ENCODE data around the gene ALG2. TPM values are rescaled to one million over a fixed set of nuclear protein-coding genes. Genes with fewer than 3 reads are reported as not detected.

ALG2 gene
- total and polyA plus RNA-seq, 4 donors: 20.6 to 43.6 (median 30.3) TPM

DNA sequence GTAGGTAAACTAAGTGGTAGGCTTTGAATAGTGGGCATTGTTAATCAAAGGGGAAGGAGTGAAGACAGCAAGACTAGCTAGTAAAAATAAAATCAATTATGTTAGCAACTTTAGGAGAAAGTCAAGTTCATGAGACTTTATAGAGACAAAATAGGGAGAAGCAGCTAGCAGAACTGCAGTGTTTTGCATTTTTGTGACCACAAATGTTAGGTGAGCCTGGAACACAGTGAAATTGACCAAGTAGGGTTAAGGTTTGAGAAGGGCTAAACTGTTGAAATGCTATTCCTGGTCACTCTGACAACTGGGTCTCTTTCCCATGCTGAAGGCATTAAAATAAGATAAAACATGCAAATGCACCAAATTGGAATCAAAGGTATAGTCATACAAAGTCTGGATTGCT lies 13.3 kb upstream of the ALG2 start:
- no peak overlapping the region for H3K27ac ChIP-seq (ENCODE audit: low read depth in 1 of 2, low read length in 2 of 2)
- peaks cover 1 to 38% (median 30%) of the 10 kb centered on the region in 4 donors for H3K36me3 ChIP-seq (ENCODE audit: control insufficient read depth in 4 of 4, insufficient read depth in 3 of 4, low read depth in 1 of 4, low read length in 3 of 4)
- no peaks in the 10 kb centered on the region for H3K9me3 ChIP-seq (ENCODE audit: control insufficient read depth in 4 of 4, low read length in 3 of 4)
- H3K4me3 ChIP-seq (ENCODE audit: low read depth in 1 of 3, low read length in 3 of 3): no peak overlapping the region
- DNase-seq (ENCODE audit: low spot score): no peak
- H3K9ac ChIP-seq (ENCODE audit: low read depth in 1 of 2, low read length in 2 of 2): no peak overlapping the region
- TF ChIP-seq SP1 (IDR thresholded peaks at IDR 0.05) (no peak), TAF1 (conservative IDR thresholded peaks at IDR 0.05) (no peak), HNF4G (IDR thresholded peaks at IDR 0.05) (no peak), RAD21 (IDR thresholded peaks at IDR 0.05) (no peak), NR2F2 (IDR thresholded peaks at IDR 0.05) (no peak), RXRA (IDR thresholded peaks at IDR 0.05) (no peak), EGR1 (IDR thresholded peaks at IDR 0.05; ENCODE audit: low read depth in 2 of 2) (no peak), YY1 (IDR thresholded peaks at IDR 0.05) (no peak), FOXA2 (IDR thresholded peaks at IDR 0.05) (no peak), FOXA1 (IDR thresholded peaks at IDR 0.05) (no peak)
- TF ChIP-seq, protein P1, sequence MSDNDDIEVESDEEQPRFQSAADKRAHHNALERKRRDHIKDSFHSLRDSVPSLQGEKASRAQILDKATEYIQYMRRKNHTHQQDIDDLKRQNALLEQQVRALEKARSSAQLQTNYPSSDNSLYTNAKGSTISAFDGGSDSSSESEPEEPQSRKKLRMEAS (IDR thresholded peaks at IDR 0.05): no peak
- TF ChIP-seq, protein P2, sequence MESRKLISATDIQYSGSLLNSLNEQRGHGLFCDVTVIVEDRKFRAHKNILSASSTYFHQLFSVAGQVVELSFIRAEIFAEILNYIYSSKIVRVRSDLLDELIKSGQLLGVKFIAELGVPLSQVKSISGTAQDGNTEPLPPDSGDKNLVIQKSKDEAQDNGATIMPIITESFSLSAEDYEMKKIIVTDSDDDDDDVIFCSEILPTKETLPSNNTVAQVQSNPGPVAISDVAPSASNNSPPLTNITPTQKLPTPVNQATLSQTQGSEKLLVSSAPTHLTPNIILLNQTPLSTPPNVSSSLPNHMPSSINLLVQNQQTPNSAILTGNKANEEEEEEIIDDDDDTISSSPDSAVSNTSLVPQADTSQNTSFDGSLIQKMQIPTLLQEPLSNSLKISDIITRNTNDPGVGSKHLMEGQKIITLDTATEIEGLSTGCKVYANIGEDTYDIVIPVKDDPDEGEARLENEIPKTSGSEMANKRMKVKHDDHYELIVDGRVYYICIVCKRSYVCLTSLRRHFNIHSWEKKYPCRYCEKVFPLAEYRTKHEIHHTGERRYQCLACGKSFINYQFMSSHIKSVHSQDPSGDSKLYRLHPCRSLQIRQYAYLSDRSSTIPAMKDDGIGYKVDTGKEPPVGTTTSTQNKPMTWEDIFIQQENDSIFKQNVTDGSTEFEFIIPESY (IDR thresholded peaks at IDR 0.05): no peak
- TF ChIP-seq, protein P3, sequence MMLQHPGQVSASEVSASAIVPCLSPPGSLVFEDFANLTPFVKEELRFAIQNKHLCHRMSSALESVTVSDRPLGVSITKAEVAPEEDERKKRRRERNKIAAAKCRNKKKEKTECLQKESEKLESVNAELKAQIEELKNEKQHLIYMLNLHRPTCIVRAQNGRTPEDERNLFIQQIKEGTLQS (IDR thresholded peaks at IDR 0.05): no peak
- no peaks in the 10 kb centered on the region for H3K27me3 ChIP-seq (ENCODE audit: control insufficient read depth in 4 of 4, insufficient read depth in 4 of 4, low read length in 3 of 4)
- peaks cover 0 to 5% (median 0%) of the 10 kb centered on the region in 4 donors for H3K4me1 ChIP-seq (ENCODE audit: control insufficient read depth in 4 of 4, insufficient read depth in 4 of 4, low read length in 3 of 4)

DNA sequence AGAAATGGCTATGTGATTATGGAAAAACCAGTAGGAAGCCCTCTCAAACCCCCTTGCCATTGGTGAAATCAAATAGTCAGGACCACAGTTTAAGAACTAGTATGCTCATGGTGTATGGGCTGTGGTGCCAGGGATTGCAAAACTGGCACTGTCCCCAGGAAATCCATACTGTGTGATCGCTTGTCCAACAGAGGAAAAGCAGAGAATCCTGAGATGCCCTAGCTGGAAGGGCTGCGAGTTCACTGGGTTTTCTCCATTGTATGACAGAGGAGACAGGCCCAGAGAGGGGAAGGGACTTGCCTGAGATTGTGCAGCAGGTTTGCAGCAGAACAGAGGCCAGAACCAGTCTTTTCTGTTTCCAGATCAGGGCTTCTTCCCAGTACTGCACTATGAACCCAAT lies 12.9 kb upstream of the ALG2 start:
- no peak for DNase-seq (ENCODE audit: low spot score)
- peaks cover 0 to 4% (median 0%) of the 10 kb centered on the region in 4 donors for H3K4me1 ChIP-seq (ENCODE audit: control insufficient read depth in 4 of 4, insufficient read depth in 4 of 4, low read length in 3 of 4)
- TF ChIP-seq, protein P1 (IDR thresholded peaks at IDR 0.05): no peak
- TF ChIP-seq, protein P4, sequence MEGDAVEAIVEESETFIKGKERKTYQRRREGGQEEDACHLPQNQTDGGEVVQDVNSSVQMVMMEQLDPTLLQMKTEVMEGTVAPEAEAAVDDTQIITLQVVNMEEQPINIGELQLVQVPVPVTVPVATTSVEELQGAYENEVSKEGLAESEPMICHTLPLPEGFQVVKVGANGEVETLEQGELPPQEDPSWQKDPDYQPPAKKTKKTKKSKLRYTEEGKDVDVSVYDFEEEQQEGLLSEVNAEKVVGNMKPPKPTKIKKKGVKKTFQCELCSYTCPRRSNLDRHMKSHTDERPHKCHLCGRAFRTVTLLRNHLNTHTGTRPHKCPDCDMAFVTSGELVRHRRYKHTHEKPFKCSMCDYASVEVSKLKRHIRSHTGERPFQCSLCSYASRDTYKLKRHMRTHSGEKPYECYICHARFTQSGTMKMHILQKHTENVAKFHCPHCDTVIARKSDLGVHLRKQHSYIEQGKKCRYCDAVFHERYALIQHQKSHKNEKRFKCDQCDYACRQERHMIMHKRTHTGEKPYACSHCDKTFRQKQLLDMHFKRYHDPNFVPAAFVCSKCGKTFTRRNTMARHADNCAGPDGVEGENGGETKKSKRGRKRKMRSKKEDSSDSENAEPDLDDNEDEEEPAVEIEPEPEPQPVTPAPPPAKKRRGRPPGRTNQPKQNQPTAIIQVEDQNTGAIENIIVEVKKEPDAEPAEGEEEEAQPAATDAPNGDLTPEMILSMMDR (IDR thresholded peaks at IDR 0.05; ENCODE audit: low read depth, low read length, missing input control): no peak
- TF ChIP-seq RXRA (IDR thresholded peaks at IDR 0.05) (no peak), SP1 (IDR thresholded peaks at IDR 0.05) (no peak), FOXA2 (IDR thresholded peaks at IDR 0.05) (no peak), TAF1 (conservative IDR thresholded peaks at IDR 0.05) (no peak)
- TF ChIP-seq, protein P5, sequence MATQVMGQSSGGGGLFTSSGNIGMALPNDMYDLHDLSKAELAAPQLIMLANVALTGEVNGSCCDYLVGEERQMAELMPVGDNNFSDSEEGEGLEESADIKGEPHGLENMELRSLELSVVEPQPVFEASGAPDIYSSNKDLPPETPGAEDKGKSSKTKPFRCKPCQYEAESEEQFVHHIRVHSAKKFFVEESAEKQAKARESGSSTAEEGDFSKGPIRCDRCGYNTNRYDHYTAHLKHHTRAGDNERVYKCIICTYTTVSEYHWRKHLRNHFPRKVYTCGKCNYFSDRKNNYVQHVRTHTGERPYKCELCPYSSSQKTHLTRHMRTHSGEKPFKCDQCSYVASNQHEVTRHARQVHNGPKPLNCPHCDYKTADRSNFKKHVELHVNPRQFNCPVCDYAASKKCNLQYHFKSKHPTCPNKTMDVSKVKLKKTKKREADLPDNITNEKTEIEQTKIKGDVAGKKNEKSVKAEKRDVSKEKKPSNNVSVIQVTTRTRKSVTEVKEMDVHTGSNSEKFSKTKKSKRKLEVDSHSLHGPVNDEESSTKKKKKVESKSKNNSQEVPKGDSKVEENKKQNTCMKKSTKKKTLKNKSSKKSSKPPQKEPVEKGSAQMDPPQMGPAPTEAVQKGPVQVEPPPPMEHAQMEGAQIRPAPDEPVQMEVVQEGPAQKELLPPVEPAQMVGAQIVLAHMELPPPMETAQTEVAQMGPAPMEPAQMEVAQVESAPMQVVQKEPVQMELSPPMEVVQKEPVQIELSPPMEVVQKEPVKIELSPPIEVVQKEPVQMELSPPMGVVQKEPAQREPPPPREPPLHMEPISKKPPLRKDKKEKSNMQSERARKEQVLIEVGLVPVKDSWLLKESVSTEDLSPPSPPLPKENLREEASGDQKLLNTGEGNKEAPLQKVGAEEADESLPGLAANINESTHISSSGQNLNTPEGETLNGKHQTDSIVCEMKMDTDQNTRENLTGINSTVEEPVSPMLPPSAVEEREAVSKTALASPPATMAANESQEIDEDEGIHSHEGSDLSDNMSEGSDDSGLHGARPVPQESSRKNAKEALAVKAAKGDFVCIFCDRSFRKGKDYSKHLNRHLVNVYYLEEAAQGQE (IDR thresholded peaks at IDR 0.05): no peak
- TF ChIP-seq, protein P3 (IDR thresholded peaks at IDR 0.05): no peak
- H3K9me3 ChIP-seq (ENCODE audit: control insufficient read depth in 4 of 4, low read length in 3 of 4): no peaks in the 10 kb centered on the region
- peaks cover 1 to 38% (median 30%) of the 10 kb centered on the region in 4 donors for H3K36me3 ChIP-seq (ENCODE audit: control insufficient read depth in 4 of 4, insufficient read depth in 3 of 4, low read depth in 1 of 4, low read length in 3 of 4)
- no peak overlapping the region for H3K27ac ChIP-seq (ENCODE audit: low read depth in 1 of 2, low read length in 2 of 2)
- no peaks in the 10 kb centered on the region for H3K27me3 ChIP-seq (ENCODE audit: control insufficient read depth in 4 of 4, insufficient read depth in 4 of 4, low read length in 3 of 4)
- no peak overlapping the region for H3K4me3 ChIP-seq (ENCODE audit: low read depth in 1 of 3, low read length in 3 of 3)
- WGBS: 96% methylated on average over 2 of the region's 2 CpGs
- no peak overlapping the region for H3K9ac ChIP-seq (ENCODE audit: low read depth in 1 of 2, low read length in 2 of 2)

All from liver (tissue), 9 donors.